Keratinocyte (primary cell): ENCODE measurements around the gene XIAP. TPM values are rescaled to one million over a fixed set of nuclear protein-coding genes. Genes with fewer than 3 reads are reported as not detected.
"Not testable (repeated sequence)": the region's sequence is repeated elsewhere in the genome, so short reads cannot be mapped to it uniquely, and the experiment has no call there.

Source experiments
- DNase-seq: peaks from one replicate; pipeline ENCODE4 v3.0.0-alpha.2; 2011; ENCODE audit warnings: low read depth, missing footprints, low spot score
- FAIRE-seq: peaks from 2 replicates; lab custom pipeline; 2011; peaks lifted over from hg19 to GRCh38; lab: Jason Lieb, UNC
- H2AFZ ChIP-seq: 2 replicates; pipeline ENCODE4 v1.6.0; 2012; ENCODE audit warnings: low read length, control low read depth, inconsistent platforms; ENCODE audit not compliant: control insufficient read depth
- H3K27ac ChIP-seq: 2 replicates; pipeline ENCODE4 v1.5.1; 2011; ENCODE audit warnings: low read length; ENCODE audit not compliant: control insufficient read depth, insufficient read depth
- H3K27me3 ChIP-seq: 3 replicates; pipeline ENCODE4 v1.6.0; 2011; ENCODE audit warnings: low read length; ENCODE audit not compliant: control insufficient read depth, insufficient read depth; ENCODE audit errors: extremely low read depth
- H3K36me3 ChIP-seq, 2 experiments: 2 replicates in 1 of 2; 3 replicates in 1 of 2; pipeline ENCODE4 v1.5.1; 2011; ENCODE audit warnings: low read length in 2 of 2, mild to moderate bottlenecking in 1 of 2; ENCODE audit not compliant: control insufficient read depth in 2 of 2, insufficient read depth in 2 of 2; ENCODE audit errors: extremely low read depth in 1 of 2
- H3K4me1 ChIP-seq: 3 replicates; pipeline ENCODE4 v1.5.1; 2011; ENCODE audit warnings: low read length; ENCODE audit not compliant: control insufficient read depth, insufficient read depth; ENCODE audit errors: extremely low read depth
- H3K4me2 ChIP-seq: 3 replicates; pipeline ENCODE4 v1.6.0; 2011; ENCODE audit warnings: low read depth, low read length; ENCODE audit not compliant: control insufficient read depth, insufficient read depth; ENCODE audit errors: extremely low read depth
- H3K4me3 ChIP-seq, 3 experiments: fragments of 200-600 bp in 1 of 3; sonication (generic) in 1 of 3; 2 replicates in 2 of 3; 3 replicates in 1 of 3; pipeline ENCODE4 v1.5.1; 2011 to 2016; ENCODE audit warnings: low read length in 3 of 3, mild to moderate bottlenecking in 3 of 3, control low read depth in 2 of 3, inconsistent platforms in 1 of 3, low read depth in 1 of 3, mixed read lengths in 1 of 3, mixed run types in 1 of 3, moderate library complexity in 1 of 3; ENCODE audit not compliant: control insufficient read depth in 2 of 3, insufficient read depth in 2 of 3; ENCODE audit errors: extremely low read depth in 1 of 3
- H3K79me2 ChIP-seq: 2 replicates; pipeline ENCODE4 v1.6.0; 2012; ENCODE audit warnings: low read length; ENCODE audit not compliant: control insufficient read depth, insufficient read depth
- H3K9ac ChIP-seq: 3 replicates; pipeline ENCODE4 v1.6.0; 2011; ENCODE audit warnings: low read length; ENCODE audit not compliant: control insufficient read depth, insufficient read depth; ENCODE audit errors: extremely low read depth
- H3K9me1 ChIP-seq: 3 replicates; pipeline ENCODE4 v1.6.0; 2011; ENCODE audit warnings: low read length; ENCODE audit not compliant: control insufficient read depth, insufficient read depth; ENCODE audit errors: extremely low read depth
- H3K9me3 ChIP-seq: 2 replicates; pipeline ENCODE4 v1.5.1; 2012; ENCODE audit warnings: low read depth, low read length; ENCODE audit not compliant: control insufficient read depth
- H4K20me1 ChIP-seq: 3 replicates; pipeline ENCODE4 v1.6.0; 2011; ENCODE audit warnings: low read length; ENCODE audit not compliant: control insufficient read depth, insufficient read depth; ENCODE audit errors: extremely low read depth
- CTCF ChIP-seq, 3 experiments: IDR thresholded peaks in 1 of 3; conservative IDR thresholded peaks in 1 of 3; optimal IDR thresholded peaks in 1 of 3; 2 replicates in 2 of 3; 3 replicates in 1 of 3; pipeline versions ENCODE3 to v1.5.1; 2011; ENCODE audit warnings: low read length in 3 of 3, mild to moderate bottlenecking in 3 of 3, moderate library complexity in 2 of 3, control low read depth in 1 of 3, inconsistent platforms in 1 of 3; ENCODE audit not compliant: insufficient read depth in 2 of 3; ENCODE audit errors: extremely low read depth in 1 of 3
- EZH2 ChIP-seq: IDR thresholded peaks from one replicate; pipeline ENCODE4 v1.6.1; 2012; ENCODE audit warnings: inconsistent platforms, mild to moderate bottlenecking, low read length, moderate library complexity
- dilution Hi-C: fragments of 300-500 bp; cut with MboI; formaldehyde crosslinking; loops from one replicate; pipeline ENCODE4 v1.7.0; 2020; ENCODE audit warnings: low sequenced_read_pairs; ENCODE audit not compliant: extremely low pct_ligation_motif_present
- polyA plus RNA-seq, 5 experiments: library from polyadenylated mRNA; depleted of rRNA in 3 of 5; stranded (reverse) in 3 of 5; stranded (forward) in 1 of 5; unstranded in 1 of 5; fragments of >200 nt; gene quantifications; 1 replicate in 1 of 5; 2 replicates in 3 of 5; 3 replicates in 1 of 5; pipeline versions ENCODE4 v1.2.1 to v1.2.3, GENCODE V29; 2011 to 2012; ENCODE audit warnings: missing spikeins in 2 of 5, low read depth in 1 of 5, low replicate concordance in 1 of 5

The XIAP gene
- polyA plus RNA-seq, 1 donor (not counting 4 experiments of a cell fraction or from before 2014, with no cell fraction given) = 18.3 TPM

- H4K20me1 ChIP-seq = no peaks in the 10 kb centered on the region
- H3K36me3 ChIP-seq = no peaks in the 10 kb centered on the region
- DNase-seq (no peak), FAIRE-seq (no peak)
- no peak overlapping the region for H3K27ac ChIP-seq
- no peaks in the 10 kb centered on the region for H3K79me2 ChIP-seq
- no peaks in the 10 kb centered on the region for H3K9me3 ChIP-seq
- H3K9ac ChIP-seq = no peak overlapping the region
- no peaks in the 10 kb centered on the region for H3K9me1 ChIP-seq
- no peak overlapping the region for H3K4me2 ChIP-seq
- H3K4me3 ChIP-seq = no peak overlapping the region
- no peak overlapping the region for H2AFZ ChIP-seq
- no peaks in the 10 kb centered on the region for H3K4me1 ChIP-seq
- no peaks in the 10 kb centered on the region for H3K27me3 ChIP-seq
- TF ChIP-seq CTCF (optimal IDR thresholded peaks at IDR 0.05 in 1 of 3, IDR thresholded peaks at IDR 0.05 in 1 of 3, conservative IDR thresholded peaks at IDR 0.05 in 1 of 3; ENCODE audit: extremely low read depth in 1 of 3, insufficient read depth in 2 of 3, low read length in 3 of 3) = no peak
- dilution Hi-C loops = no loop called here
Observed at GRCh38 chrX:123849096-123849495, 10.8 kb upstream of the XIAP start.

GRCh38 chrX:123849906-123850305, 9.9 kb upstream of the XIAP start:
- H3K4me1 ChIP-seq, H3K9ac ChIP-seq, H3K9me1 ChIP-seq, FAIRE-seq, H4K20me1 ChIP-seq, H3K4me3 ChIP-seq, DNase-seq, H3K27me3 ChIP-seq, H3K27ac ChIP-seq, dilution Hi-C loops, H3K79me2 ChIP-seq, H2AFZ ChIP-seq, H3K36me3 ChIP-seq, H3K9me3 ChIP-seq, H3K4me2 ChIP-seq: not testable (repeated sequence)

- Histone ChIP-seq H3K36me3 (no peaks in the 10 kb centered on the region), H3K4me2 (no peak overlapping the region), H3K79me2 (no peaks in the 10 kb centered on the region), H3K9me3 (no peaks in the 10 kb centered on the region), H2AFZ (no peak overlapping the region), H3K4me1 (no peaks in the 10 kb centered on the region), H4K20me1 (no peaks in the 10 kb centered on the region), H3K4me3 (no peak overlapping the region), H3K9me1 (no peaks in the 10 kb centered on the region), H3K9ac (no peak overlapping the region), H3K27me3 (no peaks in the 10 kb centered on the region), H3K27ac (no peak overlapping the region)
- no peak for DNase-seq
- TF ChIP-seq CTCF (optimal IDR thresholded peaks at IDR 0.05 in 1 of 3, IDR thresholded peaks at IDR 0.05 in 1 of 3, conservative IDR thresholded peaks at IDR 0.05 in 1 of 3; ENCODE audit: extremely low read depth in 1 of 3, insufficient read depth in 2 of 3, low read length in 3 of 3) (no peak), EZH2 (no peak)
- FAIRE-seq = no peak
- dilution Hi-C loops = no loop called here
Observed at GRCh38 chrX:123851079-123851478, 8.8 kb upstream of the XIAP start.
